Smooth muscle cell (in vitro differentiated cells): ENCODE results near the gene GLI3. TPM values are rescaled to one million over a fixed set of nuclear protein-coding genes. Genes with fewer than 3 reads are reported as not detected.

Experiments used
- DNase-seq: peaks from one replicate; lab custom pipeline; 2025; ENCODE audit not compliant: unreplicated experiment; lab: John Stamatoyannopoulos, UW
- H2AFZ ChIP-seq: fragments of 200-600 bp; sonication (generic); 2 replicates; pipeline ENCODE4 v1.6.0; 2016; ENCODE audit warnings: antibody characterized with exemption, low read depth, mild to moderate bottlenecking
- H3F3A ChIP-seq: fragments of 200-600 bp; sonication (generic); 2 replicates; pipeline ENCODE4 v1.6.0; 2017; ENCODE audit warnings: antibody characterized with exemption, low read depth
- H3K27ac ChIP-seq: fragments of 200-600 bp; sonication (generic); 2 replicates; pipeline ENCODE4 v1.5.1; 2016; ENCODE audit warnings: low read depth, mild to moderate bottlenecking
- H3K27me3 ChIP-seq: fragments of 200-600 bp; sonication (generic); 2 replicates; pipeline ENCODE4 v1.6.1; 2016; ENCODE audit warnings: low read depth, mild to moderate bottlenecking
- H3K36me3 ChIP-seq: fragments of 200-600 bp; sonication (generic); 2 replicates; pipeline ENCODE4 v1.5.1; 2016; ENCODE audit warnings: low read depth
- H3K4me1 ChIP-seq: fragments of 200-600 bp; sonication (generic); 2 replicates; pipeline ENCODE4 v1.5.1; 2016; ENCODE audit warnings: low read depth
- H3K4me2 ChIP-seq: fragments of 200-600 bp; sonication (generic); 2 replicates; pipeline ENCODE4 v1.6.0; 2016; ENCODE audit warnings: mild to moderate bottlenecking
- H3K4me3 ChIP-seq: fragments of 200-600 bp; sonication (generic); 2 replicates; pipeline ENCODE4 v1.5.1; 2016; ENCODE audit warnings: mild to moderate bottlenecking
- H3K79me2 ChIP-seq: fragments of 200-600 bp; sonication (generic); 2 replicates; pipeline ENCODE4 v1.6.0; 2016; ENCODE audit warnings: low read depth, mild to moderate bottlenecking
- H3K9ac ChIP-seq: fragments of 200-600 bp; sonication (generic); 2 replicates; pipeline ENCODE4 v1.6.0; 2016; ENCODE audit warnings: low read depth
- H3K9me3 ChIP-seq: fragments of 200-600 bp; sonication (generic); replicated peaks from 2 replicates; pipeline ENCODE4 v1.5.1; 2016; ENCODE audit warnings: low read depth
- H4K20me1 ChIP-seq: fragments of 200-600 bp; sonication (generic); 2 replicates; pipeline ENCODE4 v1.6.0; 2016; ENCODE audit warnings: low read depth
- WGBS: methylation state at CpG from one replicate; pipeline ENCODE4 v1.1.7; 2016; ENCODE audit warnings: low lambda C conversion rate; 5-methylcytosine and 5-hydroxymethylcytosine counted together
- polyA plus RNA-seq: library from polyadenylated mRNA; unstranded; fragments of >200 nt; fragmentation: Nextera tagmentation; extraction: Ambion mirVana; gene quantifications from 2 replicates; pipeline ENCODE4 v1.2.1, GENCODE V29; 2016
- total RNA-seq: library from RNA; depleted of rRNA; stranded (reverse); fragments of >200 nt; gene quantifications from 2 replicates; pipeline ENCODE4 v1.2.3, GENCODE V29; 2014
- TF ChIP-seq, protein P1 (sequence below): fragments of 200-600 bp; sonication (generic); IDR thresholded peaks from 2 replicates; pipeline ENCODE4 v1.5.1; 2017; ENCODE audit warnings: borderline replicate concordance, mild to moderate bottlenecking, antibody characterized with exemption; ENCODE audit not compliant: insufficient read depth, poor library complexity, severe bottlenecking

The GLI3 gene
- total and polyA plus RNA-seq, 2 experiments from 2014 or later, result 31.1 to 70.4 TPM

- peaks cover 96% of the 10 kb centered on the region for H3K4me1 ChIP-seq
- 36% methylated on average over 13 of the region's 13 CpGs for WGBS
- H2AFZ ChIP-seq, result peak overlapping the region; percentile 46
- no peaks in the 10 kb centered on the region for H3K9me3 ChIP-seq
- TF ChIP-seq, protein P1, sequence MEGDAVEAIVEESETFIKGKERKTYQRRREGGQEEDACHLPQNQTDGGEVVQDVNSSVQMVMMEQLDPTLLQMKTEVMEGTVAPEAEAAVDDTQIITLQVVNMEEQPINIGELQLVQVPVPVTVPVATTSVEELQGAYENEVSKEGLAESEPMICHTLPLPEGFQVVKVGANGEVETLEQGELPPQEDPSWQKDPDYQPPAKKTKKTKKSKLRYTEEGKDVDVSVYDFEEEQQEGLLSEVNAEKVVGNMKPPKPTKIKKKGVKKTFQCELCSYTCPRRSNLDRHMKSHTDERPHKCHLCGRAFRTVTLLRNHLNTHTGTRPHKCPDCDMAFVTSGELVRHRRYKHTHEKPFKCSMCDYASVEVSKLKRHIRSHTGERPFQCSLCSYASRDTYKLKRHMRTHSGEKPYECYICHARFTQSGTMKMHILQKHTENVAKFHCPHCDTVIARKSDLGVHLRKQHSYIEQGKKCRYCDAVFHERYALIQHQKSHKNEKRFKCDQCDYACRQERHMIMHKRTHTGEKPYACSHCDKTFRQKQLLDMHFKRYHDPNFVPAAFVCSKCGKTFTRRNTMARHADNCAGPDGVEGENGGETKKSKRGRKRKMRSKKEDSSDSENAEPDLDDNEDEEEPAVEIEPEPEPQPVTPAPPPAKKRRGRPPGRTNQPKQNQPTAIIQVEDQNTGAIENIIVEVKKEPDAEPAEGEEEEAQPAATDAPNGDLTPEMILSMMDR, result no peak
- H3K27me3 ChIP-seq, result no peaks in the 10 kb centered on the region
- peaks cover 91% of the 10 kb centered on the region for H3K79me2 ChIP-seq
- DNase-seq, result no peak
- H3K36me3 ChIP-seq, result no peaks in the 10 kb centered on the region
- peaks cover 2% of the 10 kb centered on the region for H3F3A ChIP-seq
- H4K20me1 ChIP-seq, result peaks cover 98% of the 10 kb centered on the region
- H3K4me2 ChIP-seq, result peak overlapping the region; percentile 86
- H3K4me3 ChIP-seq, result peak overlapping the region; percentile 44
- H3K9ac ChIP-seq, result peak overlapping the region; percentile 60
- H3K27ac ChIP-seq, result peak overlapping the region; percentile 59
Measured at GRCh38 chr7:42227541-42227935, 9.5 kb downstream of the GLI3 start.

GRCh38 chr7:42227021-42227420, 10.0 kb downstream of the GLI3 start:
- Histone ChIP-seq H3K4me3 (peak overlapping the region; percentile 44), H3K79me2 (peaks cover 96% of the 10 kb centered on the region), H3K4me1 (peaks cover 96% of the 10 kb centered on the region), H3K27ac (peak overlapping the region; percentile 59), H3K9ac (peak overlapping the region; percentile 1), H3K27me3 (no peaks in the 10 kb centered on the region), H3K4me2 (peak overlapping the region; percentile 86), H3K36me3 (no peaks in the 10 kb centered on the region), H2AFZ (no peak overlapping the region), H3F3A (no peaks in the 10 kb centered on the region), H4K20me1 (peaks cover 98% of the 10 kb centered on the region), H3K9me3 (no peaks in the 10 kb centered on the region)
- DNase-seq, result no peak
- TF ChIP-seq, protein P1, result no peak
- 13% methylated on average over 5 of the region's 5 CpGs for WGBS

DNA sequence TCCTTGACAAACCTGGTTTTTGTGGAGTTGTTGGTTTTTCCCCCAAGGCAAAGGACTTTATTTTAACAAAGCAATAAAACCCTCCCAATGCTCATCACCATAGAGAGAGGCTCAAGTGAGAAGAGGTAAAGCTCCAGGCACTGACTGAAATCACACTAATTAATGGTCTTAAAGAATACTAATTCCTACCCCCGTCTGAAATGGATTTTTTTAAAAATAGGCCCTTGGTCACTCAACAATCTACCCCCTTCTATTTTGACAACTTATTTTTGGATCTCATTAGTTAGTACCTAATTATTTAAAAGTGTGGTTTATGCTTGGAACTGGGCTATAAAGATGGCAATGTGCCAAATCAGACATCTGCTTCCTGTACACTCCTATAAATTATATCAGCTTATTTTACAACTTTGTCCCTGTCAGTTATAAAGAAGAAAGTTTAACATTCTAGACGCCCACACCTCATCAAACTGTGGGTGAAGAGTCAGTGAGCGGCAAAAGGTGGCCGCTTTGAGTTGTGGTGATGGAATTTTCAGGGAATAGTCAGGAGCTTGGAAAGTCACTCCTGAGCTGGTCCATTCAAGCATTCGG, 10.6 kb downstream of the GLI3 start:
- 41% methylated on average over 5 of the region's 5 CpGs for WGBS
- H3K36me3 ChIP-seq, result no peaks in the 10 kb centered on the region

More for the DNA sequence above, 10.6 kb downstream of the GLI3 start:
- Histone ChIP-seq H3K4me3 (no peak overlapping the region), H2AFZ (no peak overlapping the region), H3K4me2 (peak overlapping the region; percentile 86), H3K27me3 (no peaks in the 10 kb centered on the region), H3K79me2 (peaks cover 98% of the 10 kb centered on the region), H3K9me3 (no peaks in the 10 kb centered on the region), H3F3A (no peaks in the 10 kb centered on the region), H3K4me1 (peaks cover 96% of the 10 kb centered on the region), H3K27ac (peak overlapping the region; percentile 59), H4K20me1 (peaks cover 98% of the 10 kb centered on the region), H3K9ac (peak overlapping the region; percentile 1)
- no peak for DNase-seq
- TF ChIP-seq, protein P1, result no peak
